HepG2 (cell line): ENCODE measurements around the gene HDAC10. TPM values are rescaled to one million over a fixed set of nuclear protein-coding genes. Genes with fewer than 3 reads are reported as not detected.
A peak's percentile ranks its signal among the peaks of the same experiment; 100 is the strongest.

Experiments
- ARID2 ChIP-seq: sonication (generic); formaldehyde crosslinking; IDR thresholded peaks from 2 replicates; pipeline ENCODE4 v1.8.1; 2022; ENCODE audit warnings: mild to moderate bottlenecking, missing genetic modification reagents, borderline replicate concordance
- ATF7-NPFF ChIP-seq: sonication (generic); formaldehyde crosslinking; IDR thresholded peaks from 2 replicates; pipeline ENCODE4 v1.8.1; 2023; ENCODE audit warnings: mild to moderate bottlenecking, low read depth, missing genetic modification reagents, moderate library complexity
- HNRNPL ChIP-seq: fragments of 200-400 bp; formaldehyde crosslinking; IDR thresholded peaks from 2 replicates; pipeline ENCODE4 v1.6.1; 2017; ENCODE audit warnings: mild to moderate bottlenecking, low read depth, low read length
- KDM2A ChIP-seq: sonication (generic); formaldehyde crosslinking; IDR thresholded peaks from 2 replicates; pipeline ENCODE4 v1.4.0; 2020; ENCODE audit warnings: low read depth, missing genetic modification reagents, borderline replicate concordance
- NFE2 ChIP-seq: sonication (generic); formaldehyde crosslinking; IDR thresholded peaks from 2 replicates; pipeline ENCODE4 v1.4.0; 2020; ENCODE audit warnings: missing genetic modification reagents
- TERF1 ChIP-seq: sonication (generic); formaldehyde crosslinking; IDR thresholded peaks from 2 replicates; pipeline ENCODE4 v1.8.0; 2022; ENCODE audit warnings: mild to moderate bottlenecking, missing genetic modification reagents, moderate library complexity
- ZFX ChIP-seq: sonication (generic); formaldehyde crosslinking; IDR thresholded peaks from 2 replicates; pipeline ENCODE4 v1.4.0; 2020; ENCODE audit warnings: mild to moderate bottlenecking, low read depth, missing genetic modification reagents, moderate library complexity
- ZHX2 ChIP-seq, 2 experiments: sonication (generic) in 1 of 2; formaldehyde crosslinking in 1 of 2; IDR thresholded peaks; 2 replicates each; pipeline versions ENCODE4 v1.6.1 to v1.9.0; 2014 to 2022; ENCODE audit warnings: antibody characterized with exemption in 1 of 2, borderline replicate concordance in 1 of 2, inconsistent platforms in 1 of 2, low read depth in 1 of 2, missing genetic modification reagents in 1 of 2
- ZNF282 ChIP-seq: fragments of 450-650 bp; IDR thresholded peaks from 2 replicates; pipeline ENCODE4 v1.6.1; 2018; ENCODE audit not compliant: partially characterized antibody
- ZNF292 ChIP-seq: sonication (generic); formaldehyde crosslinking; IDR thresholded peaks from 2 replicates; pipeline ENCODE4 v1.8.1; 2022; ENCODE audit warnings: mild to moderate bottlenecking, low read depth, missing genetic modification reagents, borderline replicate concordance
- ZNF687 ChIP-seq: sonication (generic); formaldehyde crosslinking; IDR thresholded peaks from 2 replicates; pipeline ENCODE4 v1.5.1; 2020; ENCODE audit warnings: mild to moderate bottlenecking, missing genetic modification reagents, moderate library complexity
- polyA plus RNA-seq, 8 experiments: library from polyadenylated mRNA; depleted of rRNA in 3 of 8; stranded (reverse) in 7 of 8; unstranded in 1 of 8; fragments of >200 nt; fragmentation: Illumina TruSeq in 4 of 8; extraction: Trizol in 4 of 8; gene quantifications; 2 replicates each; pipeline versions ENCODE4 v1.2.1 to v1.2.3, GENCODE V29; 2011 to 2016; ENCODE audit warnings: low read depth in 4 of 8, missing spikeins in 1 of 8, mixed read lengths in 1 of 8; ENCODE audit not compliant: insufficient read depth in 1 of 8
- total RNA-seq, 5 experiments: library from RNA; depleted of rRNA; stranded (reverse); fragments of >200 nt; fragmentation: Illumina TruSeq; extraction: Trizol; gene quantifications; 2 replicates each; pipeline ENCODE4 v1.2.3, GENCODE V29; 2016; ENCODE audit warnings: low read depth in 1 of 5
- TF ChIP-seq, protein P1 (sequence below): sonication (generic); formaldehyde crosslinking; IDR thresholded peaks from 2 replicates; pipeline ENCODE4 v1.5.0; 2020; ENCODE audit warnings: missing genetic modification reagents
- TF ChIP-seq, protein P2 (sequence below): sonication (generic); formaldehyde crosslinking; IDR thresholded peaks from 2 replicates; pipeline ENCODE4 v1.5.0; 2020; ENCODE audit warnings: missing genetic modification reagents

The HDAC10 gene
- total and polyA plus RNA-seq, 2 of the 13 experiments (the other 11 are each of a cell fraction or from before 2014, with no cell fraction given), result 13.9 to 14.9 TPM

DNA sequence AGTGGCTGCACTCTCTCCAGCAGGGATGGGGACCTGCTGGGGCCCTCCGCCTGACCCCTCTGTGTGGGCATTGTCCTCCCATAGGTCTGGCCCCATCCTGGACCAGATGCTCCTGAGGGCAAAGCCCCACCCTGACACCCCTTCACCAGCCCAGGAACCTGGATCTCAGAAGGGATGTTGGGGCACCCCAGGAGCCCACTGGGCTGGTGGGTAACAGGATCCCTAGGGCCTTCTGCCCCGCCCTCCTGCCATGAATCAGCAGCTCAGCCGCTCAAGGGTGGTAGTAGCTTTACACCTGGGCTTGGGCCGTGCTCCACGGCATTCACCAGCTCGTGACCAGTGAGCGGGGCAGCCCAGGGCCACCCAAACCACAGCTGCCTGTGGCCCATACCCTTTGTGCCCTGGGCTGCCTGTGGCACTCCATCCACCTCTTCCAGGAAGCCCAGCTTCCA lies 11.4 kb upstream of the HDAC10 start (continued):
- 0 out of 2 replicates have a peak, but pooled peaks have one; percentile 23 for TF ChIP-seq ZHX2 (IDR thresholded peaks at IDR 0.05; ENCODE audit: low read depth)
- TF ChIP-seq ZHX2 (CRISPR knock-in tag; IDR thresholded peaks at IDR 0.05; ENCODE audit: borderline replicate concordance), result no peak
- peak; percentile 20; the same call in 1 of the 2 replicates for TF ChIP-seq KDM2A (CRISPR knock-in tag)
- TF ChIP-seq ARID2 (CRISPR knock-in tag), result 0 out of 2 replicates have a peak, but pooled peaks have one; percentile 38
- TF ChIP-seq HNRNPL, result peak; percentile 68; the same call in 1 of the 2 replicates
- TF ChIP-seq, protein P1, sequence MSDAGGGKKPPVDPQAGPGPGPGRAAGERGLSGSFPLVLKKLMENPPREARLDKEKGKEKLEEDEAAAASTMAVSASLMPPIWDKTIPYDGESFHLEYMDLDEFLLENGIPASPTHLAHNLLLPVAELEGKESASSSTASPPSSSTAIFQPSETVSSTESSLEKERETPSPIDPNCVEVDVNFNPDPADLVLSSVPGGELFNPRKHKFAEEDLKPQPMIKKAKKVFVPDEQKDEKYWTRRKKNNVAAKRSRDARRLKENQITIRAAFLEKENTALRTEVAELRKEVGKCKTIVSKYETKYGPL (CRISPR knock-in tag), result no peak
- TF ChIP-seq, protein P2, sequence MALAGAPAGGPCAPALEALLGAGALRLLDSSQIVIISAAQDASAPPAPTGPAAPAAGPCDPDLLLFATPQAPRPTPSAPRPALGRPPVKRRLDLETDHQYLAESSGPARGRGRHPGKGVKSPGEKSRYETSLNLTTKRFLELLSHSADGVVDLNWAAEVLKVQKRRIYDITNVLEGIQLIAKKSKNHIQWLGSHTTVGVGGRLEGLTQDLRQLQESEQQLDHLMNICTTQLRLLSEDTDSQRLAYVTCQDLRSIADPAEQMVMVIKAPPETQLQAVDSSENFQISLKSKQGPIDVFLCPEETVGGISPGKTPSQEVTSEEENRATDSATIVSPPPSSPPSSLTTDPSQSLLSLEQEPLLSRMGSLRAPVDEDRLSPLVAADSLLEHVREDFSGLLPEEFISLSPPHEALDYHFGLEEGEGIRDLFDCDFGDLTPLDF, result no peak
- TF ChIP-seq NFE2 (CRISPR knock-in tag), result peak; percentile 81
- no peak for TF ChIP-seq TERF1 (CRISPR knock-in tag)
- peak; percentile 44; the same call in 1 of the 2 replicates for TF ChIP-seq ZFX (CRISPR knock-in tag)
- no peak for TF ChIP-seq ZNF282
- TF ChIP-seq ZNF292, result no peak
- no peak for TF ChIP-seq ATF7-NPFF (CRISPR knock-in tag)
- TF ChIP-seq ZNF687, result peak; percentile 31; the same call in 1 of the 2 replicates
